Stimulated activated naive CD8-positive, alpha-beta T cell treated with anti-CD3 and anti-CD28 coated beads, Interleukin-15, Interleukin-2, amounts not matched to agents 100 ng/mL and 50 ng/mL, for 24 hours (primary cell): ENCODE measurements around the gene AGPAT4.
"Not testable (repeated sequence)": the region's sequence is repeated elsewhere in the genome, so short reads cannot be mapped to it uniquely, and the experiment has no call there.

Source experiments
- H3K27ac Mint-ChIP-seq: one replicate; pipeline ENCODE4 v1.8.0; 2021; ENCODE audit warnings: mild to moderate bottlenecking, mixed read lengths
- H3K27me3 Mint-ChIP-seq: one replicate; pipeline ENCODE4 v1.8.0; 2021; ENCODE audit warnings: mixed read lengths
- H3K36me3 Mint-ChIP-seq: one replicate; pipeline ENCODE4 v1.8.0; 2021; ENCODE audit warnings: low read depth, mixed read lengths
- H3K4me1 Mint-ChIP-seq: one replicate; pipeline ENCODE4 v1.8.0; 2021; ENCODE audit warnings: low read depth, mixed read lengths
- H3K4me3 Mint-ChIP-seq: one replicate; pipeline ENCODE4 v1.8.0; 2021; ENCODE audit warnings: mild to moderate bottlenecking, mixed read lengths
- H3K9me3 Mint-ChIP-seq: one replicate; pipeline ENCODE4 v1.8.0; 2021; ENCODE audit warnings: mixed read lengths

Gene AGPAT4

DNA sequence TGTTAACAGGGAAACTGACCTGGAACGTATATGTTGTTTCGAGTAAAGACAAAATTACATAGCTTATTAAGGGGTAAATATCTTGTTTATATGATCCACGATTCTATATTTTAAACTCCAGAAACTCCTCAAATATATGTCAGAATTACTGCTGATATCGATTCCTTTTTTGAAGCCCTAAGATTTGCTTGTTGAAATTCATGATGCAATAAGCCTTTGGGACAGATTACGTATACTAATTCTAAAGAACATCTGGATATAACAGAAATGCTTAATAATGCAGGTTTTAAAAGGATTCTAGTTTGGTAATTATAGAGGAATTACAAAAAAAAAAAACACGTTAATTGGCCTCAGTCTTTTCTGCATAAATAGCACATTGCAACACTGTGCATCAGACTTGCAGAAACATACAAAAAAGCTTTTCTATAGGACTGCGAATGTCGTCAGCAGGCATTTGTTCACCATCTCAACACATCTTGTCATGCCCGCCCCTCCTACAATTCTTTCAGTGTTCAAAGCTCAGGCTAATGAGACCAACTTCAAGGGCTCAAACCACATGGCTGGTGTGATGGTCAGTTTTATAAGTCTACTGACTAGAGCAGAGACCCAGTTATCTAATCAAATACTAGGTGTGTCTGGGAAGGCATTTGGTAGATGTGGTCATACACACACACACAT, 74.9 kb downstream of the AGPAT4 start:
- H3K27ac Mint-ChIP-seq: no peak overlapping the region
- no peak overlapping the region for H3K4me3 Mint-ChIP-seq
- peaks cover 10% of the 10 kb centered on the region for H3K4me1 Mint-ChIP-seq
- peaks cover 4% of the 10 kb centered on the region for H3K9me3 Mint-ChIP-seq
- peaks cover 4% of the 10 kb centered on the region for H3K36me3 Mint-ChIP-seq
- H3K27me3 Mint-ChIP-seq: no peaks in the 10 kb centered on the region

DNA sequence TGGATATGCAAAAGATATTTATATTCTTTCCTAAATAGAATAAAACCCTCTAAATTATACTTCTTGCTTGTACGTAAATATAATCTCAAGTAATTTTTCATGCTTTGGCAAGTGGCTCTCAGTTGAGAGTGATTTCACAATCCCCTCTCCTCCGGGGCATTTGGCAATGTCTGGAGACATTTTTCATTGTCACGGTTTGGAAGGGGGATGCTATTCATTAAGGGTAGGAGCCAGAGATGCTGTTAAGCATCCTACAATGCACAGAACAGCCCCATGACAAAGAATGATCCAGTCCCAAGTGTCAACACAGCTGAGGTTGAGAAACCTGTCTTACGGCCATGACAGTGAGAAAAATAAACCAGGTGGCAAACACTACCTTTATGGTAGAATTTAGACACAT, 75.7 kb downstream of the AGPAT4 start:
- no peak overlapping the region for H3K4me3 Mint-ChIP-seq
- H3K9me3 Mint-ChIP-seq: peaks cover 5% of the 10 kb centered on the region
- H3K27me3 Mint-ChIP-seq: no peaks in the 10 kb centered on the region
- no peak overlapping the region for H3K27ac Mint-ChIP-seq
- H3K4me1 Mint-ChIP-seq: peaks cover 10% of the 10 kb centered on the region
- peaks cover 4% of the 10 kb centered on the region for H3K36me3 Mint-ChIP-seq

DNA sequence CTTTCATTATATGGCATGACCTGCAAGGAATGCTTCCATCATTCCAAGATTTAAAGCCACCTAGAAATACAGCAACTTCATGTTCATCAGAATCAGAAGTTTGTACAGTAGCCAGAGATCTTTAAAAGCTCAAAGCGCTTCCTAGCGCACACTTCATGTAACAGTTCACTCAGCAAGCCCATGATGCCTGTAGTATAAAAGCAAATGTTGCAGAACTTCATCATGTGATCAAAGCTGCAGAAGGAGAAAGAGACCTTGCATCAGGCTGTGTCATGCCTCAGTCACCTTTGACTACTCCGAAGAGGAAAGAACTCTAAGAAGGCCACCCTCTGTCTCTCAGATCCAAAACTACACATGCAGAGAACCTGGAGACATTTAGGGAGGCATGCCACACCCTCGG, 78.5 kb downstream of the AGPAT4 start:
- Mint-ChIP-seq H3K9me3 (peaks cover 13% of the 10 kb centered on the region), H3K27ac (no peak overlapping the region), H3K4me1 (no peaks in the 10 kb centered on the region), H3K27me3 (no peaks in the 10 kb centered on the region), H3K36me3 (peaks cover 8% of the 10 kb centered on the region), H3K4me3 (no peak overlapping the region)

DNA sequence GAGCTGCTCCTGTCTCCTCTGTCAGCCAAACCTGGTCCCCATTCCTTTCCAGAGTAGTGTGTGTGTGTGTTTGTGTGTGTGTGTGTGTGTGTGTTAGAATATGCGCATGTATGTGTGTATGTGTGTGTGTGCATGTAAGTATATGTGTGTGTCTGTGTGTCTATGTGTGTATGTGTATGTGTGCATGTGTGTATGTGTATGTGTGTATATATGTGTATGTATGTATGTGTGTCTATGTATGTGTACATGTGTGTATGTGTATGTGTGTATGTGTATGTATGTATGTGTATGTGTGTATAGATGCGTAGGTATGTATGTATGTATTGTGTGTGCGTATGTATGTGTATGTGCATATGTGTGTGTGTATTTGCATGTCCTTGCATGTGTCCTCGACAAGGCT, 79.5 kb downstream of the AGPAT4 start:
- H3K36me3 Mint-ChIP-seq: peaks cover 8% of the 10 kb centered on the region

DNA sequence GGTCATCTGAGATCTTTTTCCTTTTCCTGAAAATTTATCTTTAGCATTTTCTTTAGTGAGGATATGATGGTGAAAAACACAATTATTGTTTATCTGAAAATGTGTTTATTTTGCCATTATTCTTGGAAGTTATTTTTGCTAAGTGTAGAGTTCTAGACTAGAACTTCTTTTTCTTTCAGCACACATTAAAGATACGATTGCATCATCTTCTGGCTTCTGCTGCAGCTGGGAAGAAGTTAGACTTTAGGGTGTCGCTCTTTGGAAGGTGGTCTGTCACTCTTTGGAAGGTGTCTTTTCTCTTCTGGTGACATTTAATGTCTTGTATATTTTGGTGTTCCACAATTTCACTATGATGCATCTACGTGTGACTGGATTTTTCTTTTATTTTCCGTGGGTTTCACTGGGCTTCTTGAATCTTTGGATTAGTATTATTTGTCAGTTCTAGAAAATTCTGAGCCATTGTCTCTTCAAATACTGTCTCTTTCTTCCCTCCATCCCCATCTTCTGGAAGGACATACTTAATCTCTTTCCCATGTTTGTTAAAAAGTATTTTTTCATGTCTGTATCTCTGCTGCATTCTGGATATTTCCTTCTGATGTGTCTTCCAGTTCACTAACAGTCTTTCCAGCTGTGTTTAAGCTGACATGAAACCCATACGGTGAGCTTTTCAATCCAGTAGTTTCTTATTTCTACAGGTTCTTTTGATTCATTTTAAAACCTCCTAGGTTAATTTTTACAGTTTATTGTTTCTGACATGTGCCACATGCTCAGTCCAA, 81.0 kb downstream of the AGPAT4 start:
- Mint-ChIP-seq H3K4me1 (no peaks in the 10 kb centered on the region), H3K36me3 (peaks cover 8% of the 10 kb centered on the region), H3K27ac (no peak overlapping the region), H3K27me3 (no peaks in the 10 kb centered on the region), H3K9me3 (peaks cover 13% of the 10 kb centered on the region), H3K4me3 (no peak overlapping the region)

More for the DNA sequence above, 79.5 kb downstream of the AGPAT4 start:
- Mint-ChIP-seq H3K4me3 (no peak overlapping the region), H3K27ac (no peak overlapping the region), H3K4me1 (no peaks in the 10 kb centered on the region), H3K9me3 (peaks cover 13% of the 10 kb centered on the region), H3K27me3 (no peaks in the 10 kb centered on the region)

DNA sequence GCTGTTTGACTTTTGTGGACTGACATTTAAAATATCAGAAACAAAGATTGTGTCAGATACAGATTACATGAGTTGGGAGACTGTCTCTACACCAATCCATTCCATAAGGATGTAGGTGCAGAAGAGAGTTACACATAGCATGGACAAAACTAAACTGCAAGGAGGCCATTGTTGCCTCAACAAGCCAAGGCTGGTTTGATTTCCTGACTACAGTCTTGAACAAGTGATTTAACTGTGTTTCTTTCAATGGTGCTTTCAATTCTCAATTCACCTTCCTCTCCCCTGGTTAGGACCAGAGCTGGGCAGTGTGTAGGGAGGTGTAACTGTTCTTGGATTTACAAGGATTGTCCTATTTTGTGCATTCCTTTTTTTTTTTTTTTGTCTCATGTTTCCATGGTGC, 82.2 kb downstream of the AGPAT4 start:
- Mint-ChIP-seq H3K4me3 (no peak overlapping the region), H3K4me1 (no peaks in the 10 kb centered on the region), H3K36me3 (peaks cover 12% of the 10 kb centered on the region), H3K27me3 (no peaks in the 10 kb centered on the region), H3K9me3 (peaks cover 13% of the 10 kb centered on the region), H3K27ac (no peak overlapping the region)

DNA sequence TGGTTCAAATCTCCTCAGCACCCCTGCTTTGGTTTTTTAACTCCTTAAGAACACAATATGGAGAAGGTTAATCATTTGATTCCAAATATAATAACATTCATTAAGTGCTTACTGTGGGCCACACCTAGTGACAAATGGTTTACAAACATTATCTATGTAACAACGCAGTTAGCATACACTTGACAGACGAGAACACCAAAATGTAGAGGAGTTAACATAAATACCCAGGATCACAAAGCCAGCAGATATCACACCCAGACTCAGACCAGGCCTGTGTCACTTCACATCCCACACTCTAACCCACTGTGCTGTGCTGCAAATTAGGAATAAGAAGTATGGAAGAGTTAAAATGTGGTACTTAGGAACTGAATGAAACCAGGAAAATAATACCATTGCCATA, 82.9 kb downstream of the AGPAT4 start:
- Mint-ChIP-seq H3K36me3 (peaks cover 9% of the 10 kb centered on the region), H3K27ac (no peak overlapping the region), H3K4me3 (no peak overlapping the region), H3K27me3 (no peaks in the 10 kb centered on the region), H3K9me3 (peaks cover 13% of the 10 kb centered on the region), H3K4me1 (no peaks in the 10 kb centered on the region)

DNA sequence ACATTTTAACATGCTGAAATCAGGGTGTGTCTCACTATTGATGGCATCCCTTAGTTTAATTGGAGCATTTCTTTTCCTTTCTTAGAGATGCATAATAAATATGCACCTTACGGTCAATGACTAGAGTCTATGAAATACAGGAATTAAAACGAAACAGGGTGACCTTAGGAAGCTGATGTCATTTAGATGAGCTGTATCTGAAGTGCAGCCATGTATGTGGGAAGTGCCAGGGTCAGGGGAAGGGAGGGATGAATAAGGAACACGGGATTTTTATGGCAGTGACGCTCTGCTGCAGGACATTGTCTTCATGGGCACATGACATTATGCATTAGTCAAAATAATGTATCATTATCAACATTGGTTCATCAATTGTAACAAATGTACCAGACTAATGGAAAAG, 84.0 kb downstream of the AGPAT4 start:
- Mint-ChIP-seq H3K36me3 (peaks cover 8% of the 10 kb centered on the region), H3K9me3 (peaks cover 13% of the 10 kb centered on the region), H3K4me3 (no peak overlapping the region), H3K27me3 (no peaks in the 10 kb centered on the region), H3K27ac (no peak overlapping the region), H3K4me1 (no peaks in the 10 kb centered on the region)

DNA sequence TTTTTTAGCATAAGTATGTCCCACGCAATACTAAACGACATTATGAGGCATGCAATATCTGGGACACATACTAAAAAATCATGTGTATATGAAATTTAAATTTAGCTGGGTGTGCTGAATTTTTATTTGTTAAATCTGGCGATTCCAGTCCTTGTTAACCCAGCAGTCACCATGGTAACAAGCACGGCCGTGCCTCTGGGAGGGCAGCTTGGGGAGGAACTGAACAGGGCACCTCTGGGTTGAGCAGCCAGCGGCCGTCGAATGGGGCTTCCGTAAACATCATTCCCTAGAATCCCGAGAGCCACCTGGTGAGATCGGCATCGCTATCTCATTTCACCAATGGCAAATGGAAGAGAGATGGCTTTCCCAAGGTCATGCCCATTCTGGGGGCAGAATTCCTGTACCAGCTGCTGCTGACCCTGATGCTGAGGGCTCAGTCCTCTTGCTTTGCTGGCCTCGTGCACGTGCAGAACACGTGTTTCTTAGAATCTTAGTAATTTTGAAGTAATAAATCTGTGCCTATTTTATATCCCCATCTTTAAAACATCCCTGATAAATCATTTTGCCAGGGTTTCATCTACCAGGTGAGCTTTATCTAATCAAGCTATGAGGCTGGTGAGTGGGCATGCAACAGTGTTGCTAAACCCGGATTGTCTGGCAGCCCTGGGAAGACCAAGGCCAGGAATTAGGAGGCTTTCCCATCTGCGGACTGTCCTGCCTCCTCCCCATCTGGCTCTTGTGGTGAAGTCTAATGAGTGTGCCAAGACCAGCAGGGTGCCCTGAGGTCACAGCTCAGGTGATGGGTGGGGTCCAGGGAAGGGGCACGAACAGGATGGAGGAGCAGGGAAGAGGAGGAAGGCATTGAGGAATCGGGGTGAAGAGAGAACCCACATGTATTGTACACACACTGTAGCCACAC, 85.1 kb downstream of the AGPAT4 start:
- Mint-ChIP-seq H3K27me3 (no peaks in the 10 kb centered on the region), H3K4me3 (no peak overlapping the region), H3K9me3 (peaks cover 10% of the 10 kb centered on the region), H3K36me3 (peaks cover 8% of the 10 kb centered on the region), H3K27ac (no peak overlapping the region), H3K4me1 (no peaks in the 10 kb centered on the region)

DNA sequence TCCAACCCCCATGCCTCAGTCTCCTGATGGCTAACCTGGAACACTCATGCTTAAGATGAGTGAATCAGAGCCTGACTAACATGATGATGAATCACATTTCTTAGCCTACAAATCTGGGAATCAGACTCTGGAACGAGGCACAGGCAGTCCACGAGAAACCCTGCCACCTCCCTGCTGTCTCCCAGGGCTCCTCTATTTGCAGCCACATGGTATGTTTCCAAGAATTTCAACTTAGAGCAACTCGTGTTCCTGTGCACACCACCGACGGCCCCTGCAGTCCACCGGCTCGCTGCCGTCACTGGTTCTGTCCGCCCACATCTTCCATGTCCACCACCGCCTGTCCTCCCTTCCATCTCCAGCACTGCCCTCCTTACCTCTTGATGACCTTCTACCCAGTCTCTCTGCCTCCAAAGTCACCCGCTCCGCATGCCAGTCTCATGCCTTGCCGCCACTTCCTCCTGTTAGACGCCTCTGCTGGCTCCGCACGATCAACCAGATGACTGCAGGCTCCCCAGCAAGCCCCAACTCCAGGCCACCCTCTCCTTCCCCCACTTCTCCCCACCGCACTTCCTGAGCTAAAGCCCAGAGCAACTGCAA, 87.6 kb downstream of the AGPAT4 start:
- no peak overlapping the region for H3K4me3 Mint-ChIP-seq
- no peaks in the 10 kb centered on the region for H3K27me3 Mint-ChIP-seq
- peaks cover 4% of the 10 kb centered on the region for H3K36me3 Mint-ChIP-seq
- no peak overlapping the region for H3K27ac Mint-ChIP-seq
- no peaks in the 10 kb centered on the region for H3K4me1 Mint-ChIP-seq
- no peaks in the 10 kb centered on the region for H3K9me3 Mint-ChIP-seq

DNA sequence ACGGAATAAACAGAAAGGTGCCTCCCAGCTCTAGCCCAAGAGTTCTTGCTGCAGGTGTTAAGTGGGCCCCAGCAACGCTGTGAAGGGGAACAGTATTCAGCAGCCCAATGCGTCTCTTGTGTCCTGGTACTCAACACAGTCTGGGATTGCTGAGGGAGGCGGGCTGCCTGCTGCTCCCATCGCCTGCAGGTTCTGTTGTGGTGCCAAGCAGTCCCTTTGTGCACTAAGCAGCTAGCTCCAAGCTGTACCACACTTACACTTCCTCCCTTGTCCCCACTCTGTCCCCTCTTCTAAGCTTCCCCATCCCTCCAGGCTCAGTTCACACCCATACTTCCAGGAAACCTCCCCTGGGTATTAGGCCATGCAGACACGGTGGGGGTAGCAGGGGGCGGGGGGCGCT, 92.7 kb downstream of the AGPAT4 start:
- Mint-ChIP-seq H3K9me3 (peaks cover 13% of the 10 kb centered on the region), H3K4me3 (no peak overlapping the region), H3K27me3 (no peaks in the 10 kb centered on the region), H3K36me3 (peaks cover 17% of the 10 kb centered on the region), H3K27ac (no peak overlapping the region), H3K4me1 (no peaks in the 10 kb centered on the region)

DNA sequence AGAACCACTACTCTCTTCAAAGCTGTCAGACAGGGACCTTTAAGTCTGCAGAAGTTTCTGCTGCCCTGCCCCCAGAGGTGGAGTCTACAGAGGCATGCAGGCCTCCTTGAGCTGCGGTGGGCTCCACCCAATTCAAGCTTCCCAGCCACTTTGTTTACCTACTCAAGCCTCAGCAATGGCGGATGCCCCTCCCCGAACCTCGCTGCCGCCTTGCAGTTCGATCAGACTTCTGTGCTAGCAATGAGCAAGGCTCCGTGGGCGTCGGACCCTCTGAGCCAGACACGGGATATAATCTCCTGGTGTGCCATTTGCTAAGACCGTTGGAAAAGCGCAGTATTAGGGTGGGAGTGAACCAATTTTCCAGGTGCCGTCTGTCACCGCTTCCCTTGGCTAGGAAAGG, 95.7 kb downstream of the AGPAT4 start:
- H3K27me3 Mint-ChIP-seq, H3K4me3 Mint-ChIP-seq, H3K27ac Mint-ChIP-seq, H3K4me1 Mint-ChIP-seq: not testable (repeated sequence)
- H3K9me3 Mint-ChIP-seq: peaks cover 13% of the 10 kb centered on the region
- H3K36me3 Mint-ChIP-seq: peaks cover 17% of the 10 kb centered on the region

DNA sequence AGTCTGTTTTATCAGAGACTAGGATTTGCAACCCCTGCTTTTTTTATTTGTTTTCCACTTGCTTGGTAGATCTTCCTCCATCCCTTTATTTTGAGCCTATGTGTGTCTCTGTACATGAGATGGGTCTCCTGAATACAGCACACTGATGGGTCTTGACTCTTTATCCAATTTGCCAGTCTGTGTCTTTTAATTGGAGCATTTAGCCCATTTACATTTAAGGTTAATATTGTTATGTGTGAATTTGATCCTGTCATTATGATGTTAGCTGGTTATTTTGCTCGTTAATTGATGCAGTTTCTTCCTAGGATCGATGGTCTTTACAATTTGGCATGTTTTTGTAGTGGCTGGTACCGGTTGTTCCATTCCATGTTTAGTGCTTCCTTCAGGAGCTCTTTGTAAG, 97.4 kb downstream of the AGPAT4 start:
- Mint-ChIP-seq H3K9me3 (peaks cover 13% of the 10 kb centered on the region), H3K36me3 (peaks cover 17% of the 10 kb centered on the region)
- not testable (repeated sequence) for H3K27ac Mint-ChIP-seq, H3K27me3 Mint-ChIP-seq, H3K4me1 Mint-ChIP-seq, H3K4me3 Mint-ChIP-seq

DNA sequence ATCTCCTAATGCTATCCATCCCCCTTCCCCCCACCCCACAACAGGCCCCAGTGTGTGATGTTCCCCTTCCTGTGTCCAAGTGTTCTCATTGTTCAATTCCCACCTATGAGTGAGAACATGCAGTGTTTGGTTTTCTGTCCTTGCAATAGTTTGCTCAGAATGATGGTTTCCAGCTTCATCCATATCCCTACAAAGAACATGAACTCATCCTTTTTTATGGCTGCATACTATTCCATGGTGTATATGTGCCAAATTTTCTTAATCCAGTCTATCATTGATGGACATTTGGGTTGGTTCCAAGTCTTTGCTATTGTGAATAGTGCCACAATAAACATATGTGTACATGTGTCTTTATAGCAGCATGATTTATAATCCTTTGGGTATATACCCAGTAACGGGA, 101.1 kb downstream of the AGPAT4 start:
- H3K36me3 Mint-ChIP-seq, H3K9me3 Mint-ChIP-seq, H3K4me3 Mint-ChIP-seq, H3K27ac Mint-ChIP-seq, H3K27me3 Mint-ChIP-seq: not testable (repeated sequence)
- peaks cover 12% of the 10 kb centered on the region for H3K4me1 Mint-ChIP-seq

DNA sequence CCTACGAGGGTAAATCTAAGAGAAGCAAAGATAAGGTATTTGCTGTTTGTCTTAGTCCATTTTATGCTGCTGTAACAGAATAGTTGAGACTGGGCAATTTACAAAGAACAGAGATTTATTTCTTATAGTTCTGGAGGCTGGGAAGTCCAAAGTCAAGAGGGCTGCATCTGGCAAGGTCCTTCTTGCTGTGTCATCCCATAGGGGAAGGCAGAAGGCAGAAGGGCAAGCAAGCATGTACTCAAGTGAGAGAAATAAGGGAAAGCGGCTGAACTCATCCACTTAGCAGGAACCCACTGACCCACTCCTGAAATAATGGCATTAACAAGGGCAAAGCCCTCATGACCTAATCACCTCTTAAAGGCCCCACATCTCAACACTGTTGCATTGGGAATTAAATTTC, 102.7 kb downstream of the AGPAT4 start:
- Mint-ChIP-seq H3K36me3 (no peaks in the 10 kb centered on the region), H3K27me3 (no peaks in the 10 kb centered on the region), H3K4me1 (peaks cover 12% of the 10 kb centered on the region), H3K9me3 (no peaks in the 10 kb centered on the region), H3K4me3 (no peak overlapping the region), H3K27ac (no peak overlapping the region)
